ENCODE measurements around the gene TMEM151B. TPM values are rescaled to one million over a fixed set of nuclear protein-coding genes. Genes with fewer than 3 reads are reported as not detected.

TMEM151B gene
- total and polyA plus RNA-seq, 2 of the 4 experiments (the other 2 are of a cell fraction), result not detected

- Histone ChIP-seq H2BK20ac (ENCODE audit: low read depth, low read length) (no peak overlapping the region), H3K56ac (ENCODE audit: extremely low read depth, insufficient read depth, low read length) (no peak overlapping the region), H4K91ac (ENCODE audit: insufficient read depth, low read depth, low read length) (no peak overlapping the region), H3K79me1 (ENCODE audit: low read depth in 1 of 2, low read length in 2 of 2) (no peaks in the 10 kb centered on the region), H4K8ac (ENCODE audit: low read depth in 2 of 2, low read length in 2 of 2) (no peak overlapping the region), H3K9me3 (ENCODE audit: control insufficient read depth, insufficient read depth, low read length) (peaks cover 2% of the 10 kb centered on the region), H3K27me3 (ENCODE audit: control insufficient read depth, insufficient read depth, low read length) (peaks cover 23% of the 10 kb centered on the region), H3K18ac (ENCODE audit: low read depth, low read length) (no peak overlapping the region), H2BK5ac (ENCODE audit: low read depth, low read length, poor library complexity, severe bottlenecking) (no peak overlapping the region), H3K4ac (ENCODE audit: low read depth, low read length) (no peak overlapping the region), H3K4me1 (ENCODE audit: control insufficient read depth, insufficient read depth, low read length) (no peaks in the 10 kb centered on the region), H4K5ac (ENCODE audit: low read depth, low read length) (no peak overlapping the region), H3K9ac (ENCODE audit: low read depth, low read length) (no peak overlapping the region), H2BK120ac (ENCODE audit: low read depth, low read length) (no peak overlapping the region), H3K14ac (replicated peaks; ENCODE audit: low read depth, low read length) (no peak overlapping the region), H2AK5ac (ENCODE audit: low read depth, low read length) (no peak overlapping the region), H3K9me1 (ENCODE audit: insufficient read depth, low read length) (no peaks in the 10 kb centered on the region), H3K36me3 (ENCODE audit: control insufficient read depth, insufficient read depth, low read length) (no peaks in the 10 kb centered on the region), H4K20me1 (ENCODE audit: insufficient read depth, low read length) (no peaks in the 10 kb centered on the region), H2AK9ac (replicated peaks; ENCODE audit: low read depth, low read length, poor library complexity) (no peak overlapping the region), H3K4me3 (ENCODE audit: insufficient read depth, low read depth, low read length) (no peak overlapping the region), H3K4me2 (ENCODE audit: low read depth, low read length) (no peak overlapping the region), H3K27ac (ENCODE audit: insufficient read depth, low read length) (no peak overlapping the region), H3K23ac (ENCODE audit: low read depth, low read length) (no peak overlapping the region), H2AFZ (replicated peaks; ENCODE audit: low read length, poor library complexity) (no peak overlapping the region), H2BK15ac (ENCODE audit: low read depth, low read length) (no peak overlapping the region)
- ATAC-seq (ENCODE audit: low read depth) (no peak), DNase-seq (no peak)
- CTCF ChIA-PET, result no interaction called here
- BruUV-seq (replicated peaks), result no TSS peak
- no CpG with 5 or more reads among the region's 2 CpGs for WGBS, 2 experiments (ENCODE audit: extremely low coverage in 2 of 2, insufficient read length in 1 of 2)
- dilution Hi-C loops (cut with HindIII; ENCODE audit: low sequenced_read_pairs, unreplicated experiment) (no loop called here), intact Hi-C loops (cut with micrococcal nuclease) (no loop called here), in situ Hi-C loops (cut with MboI; ENCODE audit: low sequenced_read_pairs) (no loop called here)
- POLR2A ChIA-PET (ENCODE audit: unreplicated experiment), result no interaction called here
- TF ChIP-seq RAD21 (IDR thresholded peaks at IDR 0.05; ENCODE audit: low read length), result no peak
- no peak for TF ChIP-seq SMC3 (IDR thresholded peaks at IDR 0.05; ENCODE audit: low read depth, low read length)
- no peak for TF ChIP-seq MAFK (IDR thresholded peaks at IDR 0.05; ENCODE audit: low read depth, low read length)
- TF ChIP-seq CEBPB (IDR thresholded peaks at IDR 0.05; ENCODE audit: low read depth, low read length), result no peak
These were observed 83.1 kb downstream of the TMEM151B start for GRCh38 chr6:44353336-44353735.
